Progenitor cell of endocrine pancreas (in vitro differentiated cells): Measurements from ENCODE around the gene MYO5C. TPM values are rescaled to one million over a fixed set of nuclear protein-coding genes. Genes with fewer than 3 reads are reported as not detected.
A peak's percentile ranks its signal among the peaks of the same experiment; 100 is the strongest.

Experiments
- DNase-seq: peaks from one replicate; pipeline ENCODE4 v3.0.0; 2021; ENCODE audit warnings: low spot score; ENCODE audit not compliant: unreplicated experiment
- H3K27ac Mint-ChIP-seq: 2 replicates; pipeline ENCODE4 v1.8.0; 2021; ENCODE audit warnings: mild to moderate bottlenecking, moderate library complexity, mixed read lengths
- H3K27me3 Mint-ChIP-seq: 2 replicates; pipeline ENCODE4 v1.8.0; 2021; ENCODE audit warnings: mixed read lengths
- H3K36me3 Mint-ChIP-seq: 2 replicates; pipeline ENCODE4 v1.8.0; 2022; ENCODE audit warnings: mixed read lengths; ENCODE audit not compliant: insufficient read depth
- H3K4me1 Mint-ChIP-seq: 2 replicates; pipeline ENCODE4 v1.8.0; 2021; ENCODE audit warnings: low read depth, mixed read lengths
- H3K4me3 Mint-ChIP-seq: 2 replicates; pipeline ENCODE4 v1.8.0; 2021; ENCODE audit warnings: low read depth, mild to moderate bottlenecking, moderate library complexity, mixed read lengths
- H3K9me3 Mint-ChIP-seq: 2 replicates; pipeline ENCODE4 v1.8.0; 2021; ENCODE audit warnings: low read depth, mixed read lengths
- CTCF ChIP-seq: fragments of 200-600 bp; sonication (generic); IDR thresholded peaks from one replicate; pipeline ENCODE4 v1.5.0; 2021; ENCODE audit warnings: antibody characterized with exemption, mild to moderate bottlenecking; ENCODE audit not compliant: unreplicated experiment
- total RNA-seq: library from RNA; stranded (reverse); gene quantifications from 2 replicates; pipeline ENCODE4 v1.2.1, GENCODE V29; 2021

MYO5C gene
- total RNA-seq, 1 donor from 2014 or later, result 65.6 TPM

- Mint-ChIP-seq H3K9me3 (no peaks in the 10 kb centered on the region), H3K4me3 (no peak overlapping the region), H3K36me3 (peaks cover 26% of the 10 kb centered on the region), H3K4me1 (peaks cover 16% of the 10 kb centered on the region), H3K27ac (no peak overlapping the region), H3K27me3 (no peaks in the 10 kb centered on the region)
- no peak for TF ChIP-seq CTCF
- DNase-seq, result no peak
Observed at GRCh38 chr15:52151353-52151752, 144.3 kb downstream of the MYO5C start.

GRCh38 chr15:52150871-52151270, 144.7 kb downstream of the MYO5C start:
- H3K27me3 Mint-ChIP-seq, result no peaks in the 10 kb centered on the region
- no peak for DNase-seq
- peaks cover 26% of the 10 kb centered on the region for H3K36me3 Mint-ChIP-seq
- no peak overlapping the region for H3K27ac Mint-ChIP-seq
- H3K4me1 Mint-ChIP-seq, result peaks cover 12% of the 10 kb centered on the region
- no peak overlapping the region for H3K4me3 Mint-ChIP-seq
- H3K9me3 Mint-ChIP-seq, result no peaks in the 10 kb centered on the region
- TF ChIP-seq CTCF, result no peak

- Mint-ChIP-seq H3K27ac (peak overlapping the region; percentile 68), H3K27me3 (no peaks in the 10 kb centered on the region), H3K9me3 (no peaks in the 10 kb centered on the region), H3K4me1 (peaks cover 12% of the 10 kb centered on the region), H3K4me3 (no peak overlapping the region), H3K36me3 (peaks cover 29% of the 10 kb centered on the region)
- no peak for TF ChIP-seq CTCF
- no peak for DNase-seq
Observed at GRCh38 chr15:52150043-52150825, 145.4 kb downstream of the MYO5C start.

GRCh38 chr15:52148403-52148802, 147.2 kb downstream of the MYO5C start:
- no peak for TF ChIP-seq CTCF
- Mint-ChIP-seq H3K9me3 (no peaks in the 10 kb centered on the region), H3K27me3 (no peaks in the 10 kb centered on the region), H3K4me1 (peaks cover 10% of the 10 kb centered on the region), H3K36me3 (peaks cover 35% of the 10 kb centered on the region), H3K27ac (peak overlapping the region; percentile 29), H3K4me3 (no peak overlapping the region)
- no peak for DNase-seq

- no peaks in the 10 kb centered on the region for H3K9me3 Mint-ChIP-seq
- TF ChIP-seq CTCF, result no peak
- H3K36me3 Mint-ChIP-seq, result peaks cover 33% of the 10 kb centered on the region
- peaks cover 10% of the 10 kb centered on the region for H3K4me1 Mint-ChIP-seq
- H3K27ac Mint-ChIP-seq, result no peak overlapping the region
- H3K4me3 Mint-ChIP-seq, result no peak overlapping the region
- H3K27me3 Mint-ChIP-seq, result no peaks in the 10 kb centered on the region
- no peak for DNase-seq
Observed at GRCh38 chr15:52146776-52147175, 148.8 kb downstream of the MYO5C start.
